K562 (cell line): ENCODE measurements around the gene ITIH6. TPM values are rescaled to one million over a fixed set of nuclear protein-coding genes. Genes with fewer than 3 reads are reported as not detected.

Experiments used
- ATAC-seq: fragments of 200-7000 bp; cut with Tn5 transposase; 3 replicates; pipeline ENCODE4 v1.9.1; 2020; ENCODE audit warnings: moderate library complexity
- BruUV-seq: library from RNA; stranded (reverse); fragments of 400-500 nt; replicated peaks from 2 replicates; lab custom pipeline; 2021; lab: Mats Ljungman, UMichigan
- CTCF ChIA-PET: fragments of 300-600 bp; formaldehyde crosslinking; extraction: SDS; loops from one replicate; lab custom pipeline; 2021; ENCODE audit warnings: low intra/inter-chr PET ratio; lab: Yijun Ruan, JAX
- POLR2A ChIA-PET: fragments of 300-600, 350-650 bp; sonication (Branson Sonifier 250); formaldehyde crosslinking; extraction: SDS; loops from one replicate; lab custom pipeline; 2021; ENCODE audit warnings: antibody characterized with exemption, inconsistent platforms; lab: Yijun Ruan, JAX
- DNase-seq, 4 experiments: peaks; one replicate each; pipeline versions ENCODE4 v3.0.0 to v3.0.0-alpha.2; 2011 to 2018; ENCODE audit warnings: low spot score in 3 of 4, mixed read lengths in 3 of 4; ENCODE audit errors: extremely low read depth in 1 of 4
- FAIRE-seq: peaks from 2 replicates; lab custom pipeline; 2011; peaks lifted over from hg19 to GRCh38; lab: Jason Lieb, UNC
- H2AFZ ChIP-seq: 2 replicates; pipeline ENCODE4 v1.6.0; 2011; ENCODE audit warnings: low read depth, low read length, control low read depth, inconsistent platforms
- H3K27ac ChIP-seq: fragments of 200-600 bp; 3 replicates; pipeline ENCODE4 v1.8.0; 2011; ENCODE audit warnings: low read depth, mild to moderate bottlenecking, control low read depth, inconsistent platforms, low read length, moderate library complexity, mixed read lengths; ENCODE audit errors: extremely low read depth
- H3K27me3 ChIP-seq, 2 experiments: fragments of 300-600 bp in 1 of 2; 2 replicates in 1 of 2; 3 replicates in 1 of 2; pipeline versions ENCODE4 v1.6.0 to v1.8.0; 2011; ENCODE audit warnings: inconsistent platforms in 2 of 2, low read length in 2 of 2, mild to moderate bottlenecking in 1 of 2, mixed read lengths in 1 of 2, moderate library complexity in 1 of 2; ENCODE audit not compliant: control insufficient read depth in 2 of 2, insufficient read depth in 2 of 2
- H3K36me3 ChIP-seq: fragments of 300-600 bp; 3 replicates; pipeline ENCODE4 v1.8.0; 2011; ENCODE audit warnings: mild to moderate bottlenecking, low read length, inconsistent platforms; ENCODE audit not compliant: control insufficient read depth, insufficient read depth
- H3K4me1 ChIP-seq, 2 experiments: fragments of 200-600 bp in 1 of 2; replicated peaks in 1 of 2; 2 replicates in 1 of 2; 3 replicates in 1 of 2; pipeline versions ENCODE4 v1.5.1 to v1.8.0; 2011; ENCODE audit warnings: inconsistent platforms in 2 of 2, low read length in 2 of 2, mild to moderate bottlenecking in 1 of 2, mixed read lengths in 1 of 2, moderate library complexity in 1 of 2; ENCODE audit not compliant: control insufficient read depth in 2 of 2, insufficient read depth in 2 of 2
- H3K4me2 ChIP-seq: 2 replicates; pipeline ENCODE4 v1.6.1; 2011; ENCODE audit warnings: low read length, control low read depth, inconsistent platforms, mixed read lengths; ENCODE audit not compliant: insufficient read depth
- H3K4me3 ChIP-seq: fragments of 200-600 bp; sonication (generic), shearing (Covaris generic); 2 replicates; pipeline ENCODE4 v1.5.1; 2016; ENCODE audit warnings: control low read depth, inconsistent platforms
- H3K79me2 ChIP-seq: fragments of 200-600 bp; 3 replicates; pipeline ENCODE4 v1.8.0; 2011; ENCODE audit warnings: low read length, inconsistent platforms; ENCODE audit not compliant: control insufficient read depth, insufficient read depth
- H3K9ac ChIP-seq, 2 experiments: 2 replicates each; pipeline versions ENCODE4 v1.6.0 to v1.6.1; 2011; ENCODE audit warnings: low read depth in 2 of 2, low read length in 2 of 2, control low read depth in 1 of 2, inconsistent platforms in 1 of 2, mild to moderate bottlenecking in 1 of 2, mixed read lengths in 1 of 2; ENCODE audit not compliant: insufficient read depth in 1 of 2
- H3K9me1 ChIP-seq: one replicate; pipeline ENCODE4 v1.6.0; 2011; ENCODE audit warnings: inconsistent platforms, mild to moderate bottlenecking, low read length, moderate library complexity; ENCODE audit not compliant: control insufficient read depth, insufficient read depth
- H3K9me3 ChIP-seq: replicated peaks from 2 replicates; pipeline ENCODE4 v1.5.1; 2011; ENCODE audit warnings: low read depth, low read length, inconsistent platforms; ENCODE audit not compliant: control insufficient read depth, insufficient read depth
- H4K20me1 ChIP-seq: replicated peaks from 2 replicates; pipeline ENCODE4 v1.6.1; 2011; ENCODE audit warnings: low read length, inconsistent platforms, mixed read lengths; ENCODE audit not compliant: control insufficient read depth, insufficient read depth
- DACH1 ChIP-seq: fragments of 450-650 bp; IDR thresholded peaks from 2 replicates; pipeline ENCODE4 v1.6.1; 2018; ENCODE audit not compliant: partially characterized antibody
- ETV5 ChIP-seq: sonication (generic); formaldehyde crosslinking; IDR thresholded peaks from 2 replicates; pipeline ENCODE4 v1.4.0; 2020; ENCODE audit warnings: low read depth, mild to moderate bottlenecking, missing genetic modification reagents
- GTF2E2 ChIP-seq: fragments of 200-800 bp; sonication (Bioruptor generic); IDR thresholded peaks from 2 replicates; pipeline ENCODE4 v1.6.1; 2016; ENCODE audit warnings: missing genetic modification characterization, missing compliant biosample characterization
- HNRNPK ChIP-seq: fragments of 200-400 bp; formaldehyde crosslinking; IDR thresholded peaks from one replicate; pipeline ENCODE4 v1.6.1; 2018; ENCODE audit warnings: mild to moderate bottlenecking, low read depth, low read length; ENCODE audit not compliant: poor library complexity, severe bottlenecking
- MAFG ChIP-seq: fragments of 450-650 bp; conservative IDR thresholded peaks from 2 replicates; pipeline ENCODE4 v1.6.1; 2016; ENCODE audit warnings: missing genetic modification characterization, missing compliant biosample characterization
- ZNF146 ChIP-seq: IDR thresholded peaks from one replicate; pipeline ENCODE4 v1.6.1; 2018; ENCODE audit warnings: missing compliant biosample characterization; ENCODE audit not compliant: unreplicated experiment
- ZNF274 ChIP-seq: IDR thresholded peaks from 2 replicates; pipeline ENCODE4 v1.6.1; 2011; ENCODE audit warnings: low read depth, mild to moderate bottlenecking, low read length, moderate library complexity, borderline replicate concordance
- ZNF316 ChIP-seq: fragments of 450-650 bp; IDR thresholded peaks from 2 replicates; pipeline ENCODE4 v1.6.1; 2016
- ZNF395 ChIP-seq: fragments of 200-800 bp; sonication (Bioruptor generic); IDR thresholded peaks from 2 replicates; pipeline ENCODE4 v1.6.1; 2017; ENCODE audit warnings: missing genetic modification characterization, missing compliant biosample characterization
- ZNF436 ChIP-seq: fragments of 250-450, 450-650 bp; sonication (Bioruptor Pico); formaldehyde crosslinking; IDR thresholded peaks from 2 replicates; pipeline ENCODE4 v1.7.0; 2020; ENCODE audit warnings: mild to moderate bottlenecking
- ZNF583 ChIP-seq: fragments of 250-450 bp; sonication (Bioruptor Pico); IDR thresholded peaks from 2 replicates; pipeline ENCODE4 v1.4.0; 2020
- ZNF589 ChIP-seq: fragments of 200-800 bp; sonication (Bioruptor generic); IDR thresholded peaks from 2 replicates; pipeline ENCODE4 v1.6.1; 2016; ENCODE audit warnings: low read depth, missing genetic modification characterization, missing compliant biosample characterization
- in situ Hi-C: fragments of 300-500 bp; cut with MboI; formaldehyde crosslinking; loops from 4 replicates; pipeline ENCODE4 v1.15.0; 2018; ENCODE audit warnings: inconsistent platforms, mixed read lengths
- intact Hi-C: fragments of 100-400 bp; cut with micrococcal nuclease; formaldehyde crosslinking; loops from 2 replicates; pipeline ENCODE4 v1.14.2; 2022
- polyA plus RNA-seq, 8 experiments: library from polyadenylated mRNA; depleted of rRNA in 4 of 8; stranded (reverse) in 5 of 8; unstranded in 3 of 8; fragments of >200 nt; fragmentation: Nextera tagmentation in 2 of 8; fragmentation: Illumina TruSeq in 1 of 8; extraction: Ambion mirVana in 2 of 8; extraction: Trizol in 1 of 8; gene quantifications; 2 replicates each; pipeline versions ENCODE4 v1.2.1 to v1.2.3, GENCODE V29; 2011 to 2014; ENCODE audit warnings: inconsistent platforms in 1 of 8, missing spikeins in 1 of 8
- total RNA-seq, 7 experiments: library from RNA; depleted of rRNA in 6 of 7; stranded (reverse); fragments of >200 nt in 6 of 7; fragmentation: Illumina TruSeq in 2 of 7; extraction: Trizol in 2 of 7; gene quantifications; 2 replicates each; pipeline versions ENCODE4 v1.2.1 to v1.2.3, GENCODE V29; 2011 to 2021; ENCODE audit warnings: low replicate concordance in 1 of 7
- TF ChIP-seq, protein P1 (sequence below): sonication (generic); formaldehyde crosslinking; IDR thresholded peaks from 2 replicates; pipeline ENCODE4 v1.8.1; 2023; ENCODE audit warnings: mild to moderate bottlenecking, missing genetic modification reagents
- TF ChIP-seq, protein P2 (sequence below): fragments of 250-450 bp; sonication (Bioruptor Pico); IDR thresholded peaks from 2 replicates; pipeline ENCODE4 v1.5.0; 2020; ENCODE audit warnings: mild to moderate bottlenecking, borderline replicate concordance

ITIH6 gene
- total and polyA plus RNA-seq, 9 of the 15 experiments (the other 6 are each of a cell fraction or from before 2014, with no cell fraction given), result 0.03 TPM; not detected in 8

DNA sequence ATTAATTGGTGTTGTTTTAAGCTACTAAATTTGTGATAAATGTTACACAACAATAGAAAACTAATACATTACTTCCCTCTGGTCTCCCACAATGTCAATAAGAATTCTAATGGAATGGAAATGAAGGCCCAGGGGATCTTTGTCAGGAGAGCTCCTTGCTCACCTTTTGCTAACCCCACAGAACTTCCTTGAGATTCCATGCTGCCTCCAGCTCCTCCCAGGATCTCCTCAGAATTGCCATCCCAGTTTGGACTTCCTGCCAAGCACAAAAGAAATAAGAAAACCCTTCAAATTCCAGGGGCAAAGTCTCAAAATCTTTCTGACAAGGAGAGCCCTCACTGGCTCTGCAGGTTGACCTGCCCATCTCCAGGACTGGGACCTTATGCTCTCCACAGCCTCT is 43.2 kb downstream of the ITIH6 start:
- H3K79me2 ChIP-seq, result no peaks in the 10 kb centered on the region
- POLR2A ChIA-PET, result no interaction called here
- no peak overlapping the region for H3K27ac ChIP-seq
- ATAC-seq (no peak), FAIRE-seq (no peak)
- in situ Hi-C loops, result no loop called here
- intact Hi-C loops, result no loop called here
- H3K4me1 ChIP-seq, result no peaks in the 10 kb centered on the region
- TF ChIP-seq DACH1 (no peak), ZNF316 (no peak), ZNF583 (CRISPR knock-in tag) (no peak), ZNF436 (CRISPR knock-in tag) (no peak), ZNF395 (CRISPR knock-in tag) (no peak), ETV5 (CRISPR knock-in tag) (no peak), ZNF146 (CRISPR knock-in tag) (no peak), MAFG (tag) (no peak), GTF2E2 (tag) (no peak), HNRNPK (no peak), ZNF274 (no peak), ZNF589 (CRISPR knock-in tag) (no peak)
- TF ChIP-seq, protein P1, sequence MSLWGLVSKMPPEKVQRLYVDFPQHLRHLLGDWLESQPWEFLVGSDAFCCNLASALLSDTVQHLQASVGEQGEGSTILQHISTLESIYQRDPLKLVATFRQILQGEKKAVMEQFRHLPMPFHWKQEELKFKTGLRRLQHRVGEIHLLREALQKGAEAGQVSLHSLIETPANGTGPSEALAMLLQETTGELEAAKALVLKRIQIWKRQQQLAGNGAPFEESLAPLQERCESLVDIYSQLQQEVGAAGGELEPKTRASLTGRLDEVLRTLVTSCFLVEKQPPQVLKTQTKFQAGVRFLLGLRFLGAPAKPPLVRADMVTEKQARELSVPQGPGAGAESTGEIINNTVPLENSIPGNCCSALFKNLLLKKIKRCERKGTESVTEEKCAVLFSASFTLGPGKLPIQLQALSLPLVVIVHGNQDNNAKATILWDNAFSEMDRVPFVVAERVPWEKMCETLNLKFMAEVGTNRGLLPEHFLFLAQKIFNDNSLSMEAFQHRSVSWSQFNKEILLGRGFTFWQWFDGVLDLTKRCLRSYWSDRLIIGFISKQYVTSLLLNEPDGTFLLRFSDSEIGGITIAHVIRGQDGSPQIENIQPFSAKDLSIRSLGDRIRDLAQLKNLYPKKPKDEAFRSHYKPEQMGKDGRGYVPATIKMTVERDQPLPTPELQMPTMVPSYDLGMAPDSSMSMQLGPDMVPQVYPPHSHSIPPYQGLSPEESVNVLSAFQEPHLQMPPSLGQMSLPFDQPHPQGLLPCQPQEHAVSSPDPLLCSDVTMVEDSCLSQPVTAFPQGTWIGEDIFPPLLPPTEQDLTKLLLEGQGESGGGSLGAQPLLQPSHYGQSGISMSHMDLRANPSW (CRISPR knock-in tag), result no peak
- TF ChIP-seq, protein P2, sequence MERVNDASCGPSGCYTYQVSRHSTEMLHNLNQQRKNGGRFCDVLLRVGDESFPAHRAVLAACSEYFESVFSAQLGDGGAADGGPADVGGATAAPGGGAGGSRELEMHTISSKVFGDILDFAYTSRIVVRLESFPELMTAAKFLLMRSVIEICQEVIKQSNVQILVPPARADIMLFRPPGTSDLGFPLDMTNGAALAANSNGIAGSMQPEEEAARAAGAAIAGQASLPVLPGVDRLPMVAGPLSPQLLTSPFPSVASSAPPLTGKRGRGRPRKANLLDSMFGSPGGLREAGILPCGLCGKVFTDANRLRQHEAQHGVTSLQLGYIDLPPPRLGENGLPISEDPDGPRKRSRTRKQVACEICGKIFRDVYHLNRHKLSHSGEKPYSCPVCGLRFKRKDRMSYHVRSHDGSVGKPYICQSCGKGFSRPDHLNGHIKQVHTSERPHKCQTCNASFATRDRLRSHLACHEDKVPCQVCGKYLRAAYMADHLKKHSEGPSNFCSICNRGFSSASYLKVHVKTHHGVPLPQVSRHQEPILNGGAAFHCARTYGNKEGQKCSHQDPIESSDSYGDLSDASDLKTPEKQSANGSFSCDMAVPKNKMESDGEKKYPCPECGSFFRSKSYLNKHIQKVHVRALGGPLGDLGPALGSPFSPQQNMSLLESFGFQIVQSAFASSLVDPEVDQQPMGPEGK (CRISPR knock-in tag), result no peak
- TF ChIP-seq, all 486 proteins: peak for 0
- CTCF ChIA-PET, result no interaction called here
- no peak overlapping the region for H3K4me2 ChIP-seq
- H3K4me3 ChIP-seq, result no peak overlapping the region
- no peak overlapping the region for H3K9ac ChIP-seq
- no peaks in the 10 kb centered on the region for H3K9me1 ChIP-seq
- no peak overlapping the region for H2AFZ ChIP-seq
- no peaks in the 10 kb centered on the region for H3K36me3 ChIP-seq
- no peaks in the 10 kb centered on the region; the same call in 1 of the 2 replicates for H4K20me1 ChIP-seq
- no peak for DNase-seq
- peaks cover 0 to 14% of the 10 kb centered on the region in 2 experiments; a peak in 2 of 5 replicates for H3K27me3 ChIP-seq
- H3K9me3 ChIP-seq, result no peaks in the 10 kb centered on the region
- no TSS peak for BruUV-seq
